Fibroblast of skin of abdomen (primary cell): ENCODE measurements around the gene PLAU.
"Not testable (repeated sequence)": the region's sequence is repeated elsewhere in the genome, so short reads cannot be mapped to it uniquely, and the experiment has no call there.

ENCODE experiments used
- DNase-seq: peaks from one replicate; pipeline ENCODE4 v3.0.0-alpha.2; 2013

PLAU gene

GRCh38 chr10:73955719-73956118 lies 44.8 kb downstream of the PLAU start:
- no peak for DNase-seq

- peak; percentile 37 for DNase-seq
Measured at GRCh38 chr10:73956476-73957359, 45.8 kb downstream of the PLAU start.

GRCh38 chr10:73959484-73960243 lies 48.7 kb downstream of the PLAU start:
- peak; percentile 34 for DNase-seq

- no peak for DNase-seq
Measured at GRCh38 chr10:73962386-73962785, 51.5 kb downstream of the PLAU start.

GRCh38 chr10:73963533-73963932 lies 52.6 kb downstream of the PLAU start:
- not testable (repeated sequence) for DNase-seq

- peak; percentile 34 for DNase-seq
Measured at GRCh38 chr10:73964743-73965142, 53.8 kb downstream of the PLAU start.

GRCh38 chr10:73965267-73965889 lies 54.4 kb downstream of the PLAU start:
- not testable (repeated sequence) for DNase-seq

GRCh38 chr10:73965890-73966768 lies 55.2 kb downstream of the PLAU start:
- DNase-seq = peak; percentile 100

- DNase-seq = no peak
Measured at GRCh38 chr10:73967022-73967429, 56.1 kb downstream of the PLAU start.
